Activated naive CD8-positive, alpha-beta T cell treated with anti-CD3 and anti-CD28 coated beads, Interleukin-2, amount 10 ng/mL, durations not matched to agents 7 days and 5 days (primary cell): ENCODE data around the gene AGPS. TPM values are rescaled to one million over a fixed set of nuclear protein-coding genes. Genes with fewer than 3 reads are reported as not detected.

Experiments
- ATAC-seq: fragments of 150-1000 bp; cut with Tn5 transposase; one replicate; pipeline ENCODE4 v1.10.0; 2021; ENCODE audit warnings: low read depth, moderate library complexity
- POLR2A ChIA-PET: fragments of 350-600 bp; sonication (Branson Sonifier 250); formaldehyde crosslinking; loops from one replicate; lab custom pipeline; 2021; ENCODE audit warnings: antibody characterized with exemption; lab: Charles Lee
- DNase-seq: peaks from one replicate; pipeline ENCODE4 v3.0.0; 2021
- H3K27ac Mint-ChIP-seq: one replicate; pipeline ENCODE4 v1.8.0; 2022; ENCODE audit warnings: mild to moderate bottlenecking, mixed read lengths
- H3K27me3 Mint-ChIP-seq: one replicate; pipeline ENCODE4 v1.8.0; 2022; ENCODE audit warnings: mild to moderate bottlenecking, moderate library complexity, mixed read lengths
- H3K36me3 Mint-ChIP-seq: one replicate; pipeline ENCODE4 v1.8.0; 2021; ENCODE audit warnings: mild to moderate bottlenecking, mixed read lengths
- H3K4me1 Mint-ChIP-seq: one replicate; pipeline ENCODE4 v1.8.0; 2021; ENCODE audit warnings: mixed read lengths
- H3K4me3 Mint-ChIP-seq: one replicate; pipeline ENCODE4 v1.8.0; 2022; ENCODE audit warnings: mild to moderate bottlenecking, moderate library complexity, mixed read lengths
- H3K9me3 Mint-ChIP-seq: one replicate; pipeline ENCODE4 v1.8.0; 2021; ENCODE audit warnings: mixed read lengths
- total RNA-seq, 2 experiments: library from RNA; stranded (reverse); gene quantifications; one replicate each; pipeline ENCODE4 v1.2.3, GENCODE V29; 2021

AGPS gene
- total RNA-seq, 2 experiments from 2014 or later = 46.1 to 46.4 TPM

DNA sequence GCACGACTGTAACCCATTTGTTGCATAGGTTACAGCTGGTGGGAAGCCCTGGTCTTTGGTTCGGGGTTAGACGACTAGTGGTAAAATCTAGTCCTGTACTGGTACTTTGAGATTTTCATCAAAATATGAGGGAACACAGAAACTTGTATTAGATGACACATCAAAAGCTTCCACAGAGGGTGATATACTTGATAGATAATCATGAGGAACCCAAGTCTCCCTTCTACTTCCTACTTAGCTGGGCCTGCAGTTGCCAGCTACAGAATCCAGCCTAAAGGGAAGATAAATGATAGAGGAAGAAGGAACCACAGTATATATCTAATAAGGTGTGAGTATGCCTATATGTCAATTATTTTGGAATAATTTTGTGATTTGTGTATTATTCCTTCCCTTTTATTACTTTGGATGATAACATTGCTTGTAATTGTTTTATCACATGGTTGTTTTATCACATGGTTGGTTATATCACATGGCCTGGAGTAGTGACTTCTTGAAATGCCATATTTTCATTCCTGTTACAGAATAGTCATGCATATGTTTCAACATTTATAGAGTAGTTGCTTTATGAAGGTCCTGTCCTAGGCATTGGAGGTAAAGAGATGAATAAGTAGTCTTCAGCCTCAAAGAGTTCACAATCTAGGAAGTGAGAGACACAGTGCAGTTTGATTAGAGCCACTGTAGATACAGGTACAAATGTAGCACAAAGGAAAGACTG, 2.9 kb downstream of the AGPS start:
- Mint-ChIP-seq H3K27ac (no peak overlapping the region), H3K4me1 (peaks cover 56% of the 10 kb centered on the region), H3K9me3 (no peaks in the 10 kb centered on the region), H3K36me3 (peaks cover 18% of the 10 kb centered on the region), H3K27me3 (no peaks in the 10 kb centered on the region), H3K4me3 (no peak overlapping the region)
- DNase-seq (no peak), ATAC-seq (no peak)
- POLR2A ChIA-PET = interaction anchor here (0.6 kb wide), 1 partner anchor 58 kb away, joined by 3 read pairs; no protein-coding TSS in a partner anchor

DNA sequence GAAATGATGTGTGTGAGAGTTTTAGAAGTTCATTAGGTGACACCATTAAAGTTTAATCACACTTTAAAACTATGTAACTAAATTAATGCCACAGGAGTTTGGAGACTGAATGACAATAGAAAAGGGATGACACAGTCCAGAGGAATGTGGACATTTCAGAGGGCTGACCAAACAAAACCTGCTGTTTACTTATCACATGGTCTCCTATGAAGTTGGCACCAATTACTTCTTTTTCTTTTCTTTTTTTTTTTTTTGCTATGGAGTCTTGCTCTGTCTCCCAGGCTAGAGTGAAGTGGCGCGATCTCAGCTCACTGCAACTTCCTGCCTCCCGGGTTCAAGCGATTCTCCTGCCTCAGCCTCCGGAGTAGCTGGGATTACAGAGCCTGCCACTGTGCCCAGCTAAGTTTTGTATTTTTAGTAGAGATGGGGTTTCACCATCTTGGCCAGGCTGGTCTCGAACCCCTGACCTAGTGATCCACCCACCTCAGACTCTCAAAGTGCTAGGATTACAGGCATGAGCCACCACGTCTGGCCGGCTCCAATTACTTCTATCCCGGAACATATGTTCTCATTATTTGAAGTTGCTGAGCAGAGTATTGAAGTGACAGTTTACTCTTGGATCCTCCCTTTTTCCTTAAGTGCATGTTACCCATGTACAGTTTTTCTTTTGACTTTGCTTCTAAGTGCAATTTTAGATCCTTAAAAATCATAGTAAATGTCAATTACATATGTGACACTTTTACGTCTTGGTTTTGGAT, 4.3 kb downstream of the AGPS start:
- Mint-ChIP-seq H3K27me3 (no peaks in the 10 kb centered on the region), H3K4me1 (peaks cover 51% of the 10 kb centered on the region), H3K36me3 (peaks cover 18% of the 10 kb centered on the region), H3K27ac (no peak overlapping the region), H3K4me3 (no peak overlapping the region), H3K9me3 (no peaks in the 10 kb centered on the region)
- ATAC-seq (no peak), DNase-seq (no peak)
- POLR2A ChIA-PET = interaction anchor here (0.6 kb wide), 1 partner anchor 457 kb away, joined by 3 read pairs; no protein-coding TSS in a partner anchor

DNA sequence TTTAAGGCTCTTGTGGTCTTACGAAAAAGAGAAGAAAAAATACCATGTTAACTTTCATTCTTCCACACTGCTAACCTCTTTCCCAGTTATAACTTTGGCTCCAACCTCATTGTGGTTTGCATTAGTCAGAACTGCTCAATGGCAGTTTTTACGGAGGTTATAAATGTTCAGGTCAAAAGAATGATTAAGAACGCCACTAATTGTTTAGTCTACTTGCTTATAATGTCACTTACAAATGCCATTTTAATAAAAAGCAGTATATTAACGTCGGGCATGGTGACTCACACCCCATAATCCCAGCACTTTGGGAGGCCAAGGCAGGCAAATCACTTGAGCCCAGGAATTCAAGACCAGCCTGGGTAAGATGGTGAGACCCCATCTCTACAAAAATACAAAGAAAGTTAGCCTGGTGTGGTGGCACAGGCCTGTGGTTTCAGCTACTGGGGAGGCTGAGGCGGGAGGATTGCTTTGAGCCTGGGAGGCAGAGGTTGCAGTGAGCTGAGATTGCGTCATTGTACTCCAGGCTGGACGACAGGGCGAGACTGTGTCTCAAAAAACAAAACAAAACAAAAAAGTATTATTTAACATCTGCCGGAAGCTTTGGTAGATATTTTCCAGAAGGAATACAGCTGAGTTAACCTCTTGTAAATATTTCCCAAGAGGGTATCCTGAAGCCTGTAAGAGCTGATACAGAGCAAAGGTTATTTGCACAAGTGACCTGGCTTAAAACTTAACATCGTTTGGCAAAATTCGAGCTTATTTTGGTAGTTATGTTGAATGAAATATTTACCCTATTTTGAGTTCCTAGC, 5.1 kb downstream of the AGPS start:
- no peaks in the 10 kb centered on the region for H3K9me3 Mint-ChIP-seq
- H3K4me3 Mint-ChIP-seq = no peak overlapping the region
- no peak overlapping the region for H3K27ac Mint-ChIP-seq
- ATAC-seq (no peak), DNase-seq (no peak)
- H3K4me1 Mint-ChIP-seq = peaks cover 51% of the 10 kb centered on the region
- no peaks in the 10 kb centered on the region for H3K27me3 Mint-ChIP-seq
- peaks cover 18% of the 10 kb centered on the region for H3K36me3 Mint-ChIP-seq
- POLR2A ChIA-PET = no interaction called here

DNA sequence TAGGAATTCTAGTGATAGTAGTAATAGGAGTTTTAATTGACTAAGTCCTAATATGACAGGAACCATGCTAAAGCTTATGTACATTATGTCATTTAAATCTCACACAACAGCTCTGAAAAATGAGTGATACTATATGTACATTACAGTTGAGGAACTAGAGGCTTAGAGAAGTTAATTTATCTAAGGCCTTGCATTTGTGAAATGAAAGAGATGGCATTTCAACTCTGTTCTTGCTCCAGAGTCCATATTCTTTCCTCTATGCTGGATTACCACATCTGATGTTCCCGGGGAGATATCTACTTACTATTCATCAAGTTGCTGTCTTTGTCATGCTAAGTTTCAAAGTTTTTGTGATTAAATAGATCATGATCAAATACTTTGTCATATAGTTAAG, 5.7 kb downstream of the AGPS start:
- POLR2A ChIA-PET = no interaction called here
- no peak overlapping the region for H3K4me3 Mint-ChIP-seq
- H3K27ac Mint-ChIP-seq = no peak overlapping the region
- ATAC-seq (no peak), DNase-seq (no peak)
- peaks cover 51% of the 10 kb centered on the region for H3K4me1 Mint-ChIP-seq
- H3K36me3 Mint-ChIP-seq = peaks cover 18% of the 10 kb centered on the region
- H3K27me3 Mint-ChIP-seq = no peaks in the 10 kb centered on the region
- no peaks in the 10 kb centered on the region for H3K9me3 Mint-ChIP-seq

DNA sequence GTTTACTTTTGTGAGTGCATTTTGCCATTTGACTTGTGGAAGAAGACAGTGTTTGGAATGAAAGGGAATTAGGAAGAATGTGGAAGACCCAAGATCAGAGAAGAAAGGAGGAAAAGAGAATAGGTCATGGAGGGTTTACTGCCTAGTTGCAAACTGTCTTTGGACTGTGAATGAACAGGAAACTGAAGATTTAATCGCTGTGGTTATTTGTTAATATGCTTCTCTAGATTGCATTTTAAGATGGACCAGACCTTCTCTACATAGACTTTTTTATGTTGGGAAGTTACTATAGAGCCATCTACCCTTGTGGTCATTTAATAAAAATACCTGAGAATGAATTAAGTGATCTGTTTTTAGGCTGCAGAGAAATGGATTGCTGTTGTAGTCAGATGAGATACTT, 6.2 kb downstream of the AGPS start:
- ATAC-seq = no peak
- DNase-seq = no peak
- H3K27ac Mint-ChIP-seq = no peak overlapping the region
- H3K36me3 Mint-ChIP-seq = peaks cover 17% of the 10 kb centered on the region
- no peak overlapping the region for H3K4me3 Mint-ChIP-seq
- H3K4me1 Mint-ChIP-seq = peaks cover 46% of the 10 kb centered on the region
- POLR2A ChIA-PET = no interaction called here
- H3K27me3 Mint-ChIP-seq = no peaks in the 10 kb centered on the region
- H3K9me3 Mint-ChIP-seq = no peaks in the 10 kb centered on the region

DNA sequence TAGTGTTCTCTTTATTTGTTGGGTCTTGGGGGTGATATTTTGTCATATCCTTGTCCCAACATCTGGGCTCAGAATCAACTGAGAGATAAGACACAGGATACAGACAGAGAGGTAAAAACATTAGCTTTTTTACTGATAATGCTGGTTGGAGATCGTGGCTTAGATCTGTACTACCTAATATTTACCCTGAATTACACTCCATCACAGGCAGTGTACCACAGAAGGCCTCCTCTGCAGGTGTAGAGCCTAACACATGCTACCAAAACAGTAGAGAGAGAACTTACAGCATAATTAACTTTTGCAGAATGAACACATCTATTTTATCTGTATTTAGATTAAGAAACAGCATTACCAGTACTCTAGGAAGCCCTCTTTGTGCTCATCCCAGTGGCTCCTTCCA, 6.8 kb downstream of the AGPS start:
- ATAC-seq (no peak), DNase-seq (no peak)
- H3K27ac Mint-ChIP-seq = no peak overlapping the region
- POLR2A ChIA-PET = no interaction called here
- no peak overlapping the region for H3K4me3 Mint-ChIP-seq
- peaks cover 20% of the 10 kb centered on the region for H3K36me3 Mint-ChIP-seq
- H3K4me1 Mint-ChIP-seq = peaks cover 46% of the 10 kb centered on the region
- H3K27me3 Mint-ChIP-seq = no peaks in the 10 kb centered on the region
- no peaks in the 10 kb centered on the region for H3K9me3 Mint-ChIP-seq

DNA sequence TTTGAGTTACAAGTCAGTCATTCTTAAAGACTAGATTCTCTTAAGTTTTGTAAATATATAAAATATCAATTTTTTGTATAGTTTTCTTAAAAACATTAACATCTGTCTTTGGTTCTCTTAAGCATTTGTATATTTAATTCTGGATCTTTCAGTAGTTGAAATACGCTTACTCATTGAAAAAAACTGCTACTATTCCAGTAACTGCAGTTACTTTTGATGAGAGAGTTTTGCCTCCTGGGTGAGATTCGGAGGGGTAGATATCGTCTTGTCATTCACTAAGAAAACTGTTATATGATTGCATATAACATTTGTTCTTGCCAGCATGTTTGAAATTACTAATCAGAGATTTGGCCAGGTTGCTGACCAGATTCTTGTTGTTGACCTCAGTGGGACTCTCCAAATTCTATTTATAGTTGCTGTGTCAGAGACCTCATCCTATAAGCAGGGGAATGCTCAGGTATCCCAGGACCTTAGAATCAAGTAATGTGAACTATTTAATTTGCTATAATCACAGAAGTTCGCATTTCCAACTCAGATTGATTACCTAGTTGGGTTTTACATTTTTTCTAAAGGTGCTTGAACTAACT, 7.9 kb downstream of the AGPS start:
- POLR2A ChIA-PET = no interaction called here

DNA sequence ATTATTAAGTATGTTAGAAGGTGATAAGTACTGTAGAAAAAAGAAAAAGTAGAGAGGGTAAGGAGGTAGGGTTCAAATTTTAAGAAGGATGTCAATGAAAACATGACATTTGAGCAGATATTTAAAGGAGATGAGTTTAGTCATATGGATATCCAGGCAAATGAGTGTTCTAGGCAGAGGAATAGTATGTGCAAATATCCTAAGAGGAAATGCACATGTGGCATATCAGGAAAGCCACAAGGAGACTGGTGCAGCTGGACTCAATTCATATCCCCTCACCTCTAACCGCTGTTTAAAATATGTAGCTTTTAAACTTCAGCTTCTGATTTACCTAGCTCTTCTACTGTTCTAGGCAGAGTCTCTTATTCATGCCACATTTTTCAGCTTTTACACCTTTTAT, 9.5 kb downstream of the AGPS start:
- Mint-ChIP-seq H3K4me1 (peaks cover 33% of the 10 kb centered on the region), H3K9me3 (peaks cover 3% of the 10 kb centered on the region), H3K4me3 (no peak overlapping the region), H3K27ac (no peak overlapping the region), H3K36me3 (peaks cover 27% of the 10 kb centered on the region), H3K27me3 (no peaks in the 10 kb centered on the region)
- no peak for ATAC-seq
- POLR2A ChIA-PET = no interaction called here
- DNase-seq = no peak

More for the DNA sequence above, 7.9 kb downstream of the AGPS start:
- no peak for DNase-seq
- Mint-ChIP-seq H3K4me1 (peaks cover 37% of the 10 kb centered on the region), H3K27me3 (no peaks in the 10 kb centered on the region), H3K27ac (no peak overlapping the region), H3K9me3 (no peaks in the 10 kb centered on the region), H3K36me3 (peaks cover 19% of the 10 kb centered on the region), H3K4me3 (no peak overlapping the region)
- ATAC-seq = no peak

DNA sequence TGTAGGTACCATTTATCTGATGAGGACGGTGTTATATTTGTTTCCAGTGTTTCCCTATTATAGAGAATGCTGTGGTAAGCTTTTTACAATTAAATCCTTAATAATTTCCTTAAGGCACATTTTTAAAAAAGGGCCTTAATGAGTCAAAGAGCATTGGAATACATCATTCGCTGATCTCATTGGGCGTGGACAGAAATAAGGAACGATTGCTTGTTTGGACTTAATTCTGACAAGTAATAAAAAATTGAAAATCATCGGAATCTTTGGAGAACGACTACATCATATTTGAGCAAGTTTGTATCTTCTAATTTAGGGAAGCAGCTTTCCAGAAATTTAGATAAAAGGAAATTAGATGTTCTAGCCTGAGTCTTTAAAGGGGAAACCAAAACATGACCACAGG, 11.3 kb downstream of the AGPS start:
- H3K4me1 Mint-ChIP-seq = peaks cover 25% of the 10 kb centered on the region
- POLR2A ChIA-PET = no interaction called here
- no peak for ATAC-seq

DNA sequence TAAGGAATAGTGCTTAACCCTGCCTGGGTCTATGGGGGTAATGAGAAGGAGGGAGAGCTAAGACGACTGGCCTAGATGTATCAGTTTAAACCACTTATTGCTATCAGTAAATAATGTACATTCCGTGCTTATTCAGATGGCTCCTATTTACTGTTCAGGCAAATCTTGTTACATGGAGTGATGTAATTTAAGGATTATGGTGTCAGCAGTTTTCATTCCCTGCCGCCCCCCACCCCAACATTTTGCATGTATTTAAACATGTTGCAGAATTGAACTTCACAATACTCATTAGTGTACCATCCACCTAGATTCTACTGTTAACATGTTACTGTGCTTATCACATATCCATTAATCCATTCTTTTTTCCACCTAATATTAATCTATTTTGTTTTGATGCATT, 11.7 kb downstream of the AGPS start:
- H3K4me3 Mint-ChIP-seq = no peak overlapping the region
- no peak for ATAC-seq
- H3K9me3 Mint-ChIP-seq = peaks cover 7% of the 10 kb centered on the region
- DNase-seq = no peak
- H3K27me3 Mint-ChIP-seq = no peaks in the 10 kb centered on the region
- peaks cover 22% of the 10 kb centered on the region for H3K4me1 Mint-ChIP-seq
- no peak overlapping the region for H3K27ac Mint-ChIP-seq
- POLR2A ChIA-PET = interaction anchor here (1.2 kb wide), 1 partner anchor 12 kb away, joined by 3 read pairs; no protein-coding TSS in a partner anchor
- peaks cover 37% of the 10 kb centered on the region for H3K36me3 Mint-ChIP-seq

More for the DNA sequence above, 11.3 kb downstream of the AGPS start:
- H3K4me3 Mint-ChIP-seq = no peak overlapping the region
- no peak for DNase-seq
- H3K36me3 Mint-ChIP-seq = peaks cover 36% of the 10 kb centered on the region
- no peak overlapping the region for H3K27ac Mint-ChIP-seq
- no peaks in the 10 kb centered on the region for H3K27me3 Mint-ChIP-seq
- H3K9me3 Mint-ChIP-seq = peaks cover 7% of the 10 kb centered on the region

DNA sequence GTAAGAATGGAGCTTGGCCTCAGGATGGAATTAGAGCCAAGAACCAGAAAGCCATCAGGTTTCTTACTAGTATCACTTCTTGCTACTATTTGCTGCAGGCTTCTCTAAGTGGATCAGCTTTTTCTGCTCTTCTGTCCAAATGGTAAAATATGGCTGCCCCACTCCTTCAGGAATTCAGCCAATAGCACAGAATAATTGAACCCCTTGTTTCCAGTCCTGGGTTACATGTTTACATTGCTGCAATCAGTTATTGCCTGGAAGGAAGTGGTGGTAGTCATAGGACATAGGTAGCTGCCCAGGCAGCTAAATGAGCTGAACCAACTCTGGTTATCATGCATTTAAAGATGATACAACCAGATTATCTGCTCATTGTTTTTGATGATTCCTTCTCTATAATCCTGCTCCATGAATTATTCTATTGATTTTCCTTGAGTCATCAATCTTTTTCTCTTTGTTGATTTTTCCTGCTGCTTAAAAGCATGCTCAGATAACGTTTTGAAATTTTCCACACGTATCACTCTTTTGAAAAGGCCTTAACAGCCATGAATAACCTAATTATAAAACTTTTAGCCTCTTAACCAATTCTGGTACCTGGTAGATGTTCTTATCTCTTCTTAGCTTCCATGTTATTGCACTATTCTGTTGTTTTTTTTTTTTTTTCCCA, 12.6 kb downstream of the AGPS start:
- Mint-ChIP-seq H3K36me3 (peaks cover 38% of the 10 kb centered on the region), H3K9me3 (peaks cover 9% of the 10 kb centered on the region), H3K4me3 (no peak overlapping the region), H3K27ac (no peak overlapping the region), H3K27me3 (no peaks in the 10 kb centered on the region), H3K4me1 (peaks cover 17% of the 10 kb centered on the region)
- ATAC-seq = no peak
- POLR2A ChIA-PET = interaction anchor here (1.2 kb wide), 1 partner anchor 13 kb away, joined by 3 read pairs; no protein-coding TSS in a partner anchor
- no peak for DNase-seq

DNA sequence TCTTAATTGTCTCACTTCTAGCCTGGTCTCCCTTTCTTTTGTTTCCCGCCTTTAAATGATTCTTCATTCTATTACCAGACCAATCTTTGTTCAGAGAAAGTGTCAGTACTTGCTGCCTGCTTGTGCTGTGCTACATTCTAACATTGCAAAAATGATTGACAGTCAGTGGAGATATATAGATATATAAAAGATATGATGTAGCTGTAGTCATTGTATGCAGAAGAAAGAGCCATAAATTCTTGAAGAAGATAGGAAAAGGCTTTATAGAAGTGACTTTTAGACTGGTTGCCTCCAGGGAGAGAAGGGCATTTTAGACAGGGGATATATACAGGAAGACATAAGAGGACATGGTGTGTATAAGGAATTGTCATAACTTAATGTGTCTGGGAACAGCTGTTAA, 13.6 kb downstream of the AGPS start:
- ATAC-seq (no peak), DNase-seq (no peak)
- no peak overlapping the region for H3K4me3 Mint-ChIP-seq
- POLR2A ChIA-PET = no interaction called here
- peaks cover 38% of the 10 kb centered on the region for H3K36me3 Mint-ChIP-seq
- H3K27me3 Mint-ChIP-seq = no peaks in the 10 kb centered on the region
- H3K4me1 Mint-ChIP-seq = peaks cover 17% of the 10 kb centered on the region
- H3K9me3 Mint-ChIP-seq = peaks cover 9% of the 10 kb centered on the region
- no peak overlapping the region for H3K27ac Mint-ChIP-seq
